ENCODE measurements around the gene MBNL3. TPM values are rescaled to one million over a fixed set of nuclear protein-coding genes. Genes with fewer than 3 reads are reported as not detected.
A peak's percentile ranks its signal among the peaks of the same experiment; 100 is the strongest.

MBNL3 gene
- total RNA-seq, 1 donor from 2014 or later = 3.0 TPM

DNA sequence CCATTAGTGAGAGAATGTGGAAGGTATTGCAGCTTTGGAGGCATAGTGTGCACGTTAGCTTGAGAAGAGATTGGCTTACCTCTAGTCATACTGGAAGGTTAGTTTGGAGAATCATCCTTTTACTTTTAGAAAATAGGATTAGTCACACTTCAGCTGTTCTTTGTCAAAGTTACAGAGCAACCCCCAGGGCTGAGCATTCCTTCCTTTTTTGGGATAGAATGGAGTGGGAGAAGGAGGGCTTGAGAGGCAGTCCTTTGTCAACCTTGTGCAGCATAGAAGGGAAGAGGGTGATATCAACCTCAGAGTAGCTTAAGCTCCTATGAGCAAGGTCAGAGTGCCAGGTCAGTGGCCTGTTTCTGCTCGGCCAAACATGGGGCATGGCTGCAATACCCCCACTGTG, 8.6 kb upstream of the MBNL3 start:
- H3K27me3 ChIP-seq (ENCODE audit: control insufficient read depth, insufficient read depth, low read length) = peaks cover 2% of the 10 kb centered on the region
- H3K4me3 ChIP-seq (ENCODE audit: low read depth, low read length) = no peak overlapping the region
- DNase-seq (ENCODE audit: low read depth) = no peak
- TF ChIP-seq CTCF (IDR thresholded peaks at IDR 0.05; ENCODE audit: insufficient read depth, low read length, poor library complexity, severe bottlenecking) = no peak
- H3K36me3 ChIP-seq (ENCODE audit: control insufficient read depth, insufficient read depth, low read length) = no peaks in the 10 kb centered on the region

- no peaks in the 10 kb centered on the region for H3K36me3 ChIP-seq (ENCODE audit: control insufficient read depth, insufficient read depth, low read length)
- no peak for DNase-seq (ENCODE audit: low read depth)
- H3K4me3 ChIP-seq (ENCODE audit: low read depth, low read length) = no peak overlapping the region
- peaks cover 2% of the 10 kb centered on the region for H3K27me3 ChIP-seq (ENCODE audit: control insufficient read depth, insufficient read depth, low read length)
- no peak for TF ChIP-seq CTCF (IDR thresholded peaks at IDR 0.05; ENCODE audit: insufficient read depth, low read length, poor library complexity, severe bottlenecking)
These were observed 4.3 kb upstream of the MBNL3 start for GRCh38 chrX:132493095-132493494.

DNA sequence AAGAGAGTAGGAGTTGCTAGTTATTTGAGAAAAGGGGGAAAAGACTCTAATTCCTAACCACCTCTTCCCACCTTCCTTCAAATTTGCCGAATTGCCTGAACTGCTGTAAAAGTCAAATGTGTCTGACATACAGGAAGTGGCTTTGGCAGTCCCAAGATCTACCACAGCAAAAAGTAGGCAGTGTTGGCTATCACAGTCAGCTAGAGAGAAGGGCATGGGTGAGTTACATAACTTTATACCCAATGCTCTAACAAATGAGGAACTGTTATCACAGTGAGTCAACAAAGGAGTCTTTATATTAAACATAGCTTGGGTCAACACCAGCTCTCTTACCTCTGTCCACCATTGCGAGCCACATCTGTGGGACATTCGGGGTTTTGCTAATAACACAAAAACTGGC, 2.4 kb upstream of the MBNL3 start:
- Histone ChIP-seq H3K36me3 (ENCODE audit: control insufficient read depth, insufficient read depth, low read length) (no peaks in the 10 kb centered on the region), H3K27me3 (ENCODE audit: control insufficient read depth, insufficient read depth, low read length) (no peaks in the 10 kb centered on the region), H3K4me3 (ENCODE audit: low read depth, low read length) (no peak overlapping the region)
- TF ChIP-seq CTCF (IDR thresholded peaks at IDR 0.05; ENCODE audit: insufficient read depth, low read length, poor library complexity, severe bottlenecking) = no peak
- no peak for DNase-seq (ENCODE audit: low read depth)

- Histone ChIP-seq H3K36me3 (ENCODE audit: control insufficient read depth, insufficient read depth, low read length) (no peaks in the 10 kb centered on the region), H3K4me3 (ENCODE audit: low read depth, low read length) (peak overlapping the region; percentile 54), H3K27me3 (ENCODE audit: control insufficient read depth, insufficient read depth, low read length) (no peaks in the 10 kb centered on the region)
- DNase-seq (ENCODE audit: low read depth) = no peak
- TF ChIP-seq CTCF (IDR thresholded peaks at IDR 0.05; ENCODE audit: insufficient read depth, low read length, poor library complexity, severe bottlenecking) = no peak
These were observed 961 bp upstream of the MBNL3 start for GRCh38 chrX:132489578-132490419.

DNA sequence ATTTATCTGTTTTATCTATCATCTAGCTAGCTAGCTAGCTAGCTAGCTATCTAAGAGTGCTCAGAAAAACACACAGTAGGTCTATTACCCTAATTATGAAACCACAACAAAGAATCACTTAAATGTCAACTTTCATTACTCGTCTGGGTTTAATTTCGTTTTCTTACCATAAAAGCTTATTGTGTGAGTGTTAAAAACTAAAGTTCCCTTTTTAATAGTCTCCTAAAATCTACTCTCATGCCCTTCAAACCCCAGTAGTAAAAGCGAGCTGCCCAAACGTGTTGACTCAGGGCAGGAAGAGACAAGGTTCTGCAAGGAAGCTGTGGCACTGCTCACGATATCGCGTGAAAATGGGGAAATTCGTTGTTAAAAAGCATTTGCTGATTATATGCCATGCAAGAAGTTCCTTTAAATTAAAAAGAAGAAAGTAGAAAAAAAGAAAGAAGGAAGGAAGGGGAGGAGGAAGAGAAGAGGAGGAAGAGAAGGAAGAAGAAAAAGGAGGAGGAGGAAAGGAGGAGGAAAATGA, 595 bp downstream of the MBNL3 start:
- Histone ChIP-seq H3K27me3 (ENCODE audit: control insufficient read depth, insufficient read depth, low read length) (no peaks in the 10 kb centered on the region), H3K36me3 (ENCODE audit: control insufficient read depth, insufficient read depth, low read length) (no peaks in the 10 kb centered on the region), H3K4me3 (ENCODE audit: low read depth, low read length) (peak overlapping the region; percentile 54)
- no peak for DNase-seq (ENCODE audit: low read depth)
- no peak for TF ChIP-seq CTCF (IDR thresholded peaks at IDR 0.05; ENCODE audit: insufficient read depth, low read length, poor library complexity, severe bottlenecking)
